HG02610 (cell line): Measurements from ENCODE around the gene KCNJ15.

Experiments
- ATAC-seq: cut with Tn5 transposase; IDR thresholded peaks from one replicate; pipeline ENCODE4 v1.9.1; 2021; ENCODE audit warnings: mild to moderate bottlenecking, moderate library complexity; ENCODE audit not compliant: unreplicated experiment

Gene KCNJ15

DNA sequence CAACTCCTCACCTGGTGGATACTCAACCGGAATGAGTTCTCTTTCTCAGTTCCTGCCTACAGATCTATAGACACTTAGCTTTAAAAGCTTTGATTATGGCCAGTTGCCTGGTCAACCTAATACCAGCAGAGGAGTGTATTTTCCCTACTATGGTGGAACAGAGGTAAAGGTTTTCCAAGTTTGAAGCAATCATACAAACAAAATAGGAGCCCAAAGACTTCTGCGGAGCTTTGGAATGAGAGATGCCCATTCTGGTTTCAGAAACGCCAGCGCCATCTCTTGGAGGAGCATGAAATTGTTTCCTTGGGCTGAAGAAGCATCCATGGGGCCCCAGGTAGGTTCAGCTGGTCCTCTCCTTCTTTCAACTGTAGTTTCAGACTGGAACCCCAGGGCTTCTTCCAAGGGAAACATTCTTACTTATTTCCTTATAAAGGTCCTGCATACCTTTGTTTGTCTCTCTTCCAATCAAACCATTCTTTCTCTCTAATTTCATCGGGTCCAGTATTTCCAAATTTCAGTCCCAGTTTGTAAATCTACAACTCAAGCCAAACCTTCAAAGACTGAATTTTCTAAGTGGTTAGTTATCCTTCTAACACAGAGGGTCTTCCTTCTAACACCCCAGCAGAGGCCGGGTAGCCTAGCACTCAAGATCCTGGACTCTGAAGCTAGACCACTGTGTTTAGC, 95.9 kb downstream of the KCNJ15 start:
- no peak for ATAC-seq

DNA sequence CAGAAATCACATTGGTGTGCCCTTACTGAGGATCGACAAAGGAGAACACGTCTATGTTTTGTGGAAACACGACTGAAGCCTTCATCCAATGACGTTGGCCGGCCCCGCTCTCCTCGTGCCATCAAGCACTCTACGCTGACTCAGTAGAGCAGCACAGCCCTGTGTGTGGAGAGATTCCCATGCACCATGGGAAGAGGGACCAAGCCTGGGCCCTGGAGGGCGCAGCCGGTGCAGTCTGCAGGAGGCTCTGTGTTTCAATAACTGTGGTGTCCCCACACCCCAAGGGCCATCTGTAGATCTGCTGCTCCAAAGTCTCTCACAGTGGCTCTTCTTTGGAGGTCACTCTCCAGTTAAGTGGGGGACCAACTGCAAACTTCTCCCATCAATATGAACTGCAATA, 97.4 kb downstream of the KCNJ15 start:
- ATAC-seq: no peak

DNA sequence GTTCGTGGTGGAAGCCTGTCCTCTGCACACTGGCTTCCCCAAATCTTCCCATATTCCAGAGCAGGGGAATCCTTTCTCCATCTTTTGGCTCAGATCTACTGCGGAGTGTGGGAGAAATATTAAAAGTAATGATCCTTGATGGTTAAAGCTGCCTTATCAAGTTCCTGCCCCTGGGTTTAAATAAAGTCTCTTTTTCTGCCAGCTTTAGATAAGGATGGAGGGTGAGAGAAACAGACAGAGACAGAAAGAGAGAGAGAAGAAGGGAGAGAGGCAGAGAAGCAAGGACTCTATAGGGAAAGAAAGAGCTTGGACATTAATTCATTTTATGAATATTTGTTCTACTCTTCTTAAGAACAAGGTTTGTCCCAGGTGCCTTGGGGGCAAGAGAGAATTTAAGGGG, 98.0 kb downstream of the KCNJ15 start:
- ATAC-seq: no peak

DNA sequence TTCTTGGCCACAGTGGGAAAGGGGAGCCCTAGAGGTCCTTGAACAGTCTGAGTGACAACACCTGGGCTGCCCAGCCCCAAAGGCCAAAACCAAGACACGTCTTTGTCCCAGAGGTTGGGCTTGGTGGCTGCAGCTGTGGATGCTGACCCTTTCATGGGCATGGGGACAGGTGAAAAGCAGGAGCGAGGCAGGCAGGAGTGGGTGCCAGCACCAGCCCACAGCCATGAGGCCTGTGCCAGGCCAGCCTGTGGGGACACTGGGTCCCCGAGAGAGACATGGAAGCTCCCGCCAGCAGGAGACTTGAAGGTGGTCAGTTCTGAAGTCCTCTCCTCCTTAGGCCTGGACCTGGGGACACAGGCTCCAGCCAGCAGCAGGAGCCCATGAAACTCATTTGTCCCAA, 98.6 kb downstream of the KCNJ15 start:
- no peak for ATAC-seq

DNA sequence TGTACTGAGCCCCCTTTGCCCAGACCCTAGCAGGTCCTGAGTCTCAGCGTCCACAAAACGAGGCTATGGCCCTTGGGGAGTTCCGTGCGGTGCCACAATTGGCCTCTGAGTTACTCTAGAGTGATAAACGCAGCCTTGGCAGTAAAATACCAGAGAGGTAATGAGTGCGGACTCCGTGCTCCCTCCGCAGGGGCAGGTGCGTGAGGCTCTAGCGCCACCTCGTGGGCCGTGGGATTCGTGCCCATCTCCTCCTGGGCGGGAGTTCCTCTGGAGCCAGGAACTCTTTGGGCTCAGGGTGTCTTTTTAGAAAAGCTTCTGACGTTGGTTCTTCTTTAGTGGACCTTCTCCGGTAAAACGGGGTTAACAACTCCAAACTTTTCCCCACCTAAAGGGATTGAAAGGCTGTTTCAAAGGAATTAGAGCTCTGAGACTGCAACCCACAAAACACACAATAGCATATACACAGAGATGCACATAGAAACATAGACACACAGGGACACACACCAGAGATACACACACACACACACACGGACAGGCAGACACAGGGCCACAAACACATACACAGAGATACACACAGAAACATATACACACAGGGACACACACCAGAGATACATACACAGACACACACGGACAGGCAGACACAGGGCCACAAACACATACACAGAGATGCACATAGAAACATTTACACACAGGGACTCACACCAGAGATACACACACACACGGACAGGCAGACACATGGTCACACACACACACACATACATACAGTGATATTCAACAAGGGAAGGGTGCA, 99.4 kb downstream of the KCNJ15 start:
- no peak for ATAC-seq
